ENCODE measurements around the gene GPRIN1. TPM values are rescaled to one million over a fixed set of nuclear protein-coding genes. Genes with fewer than 3 reads are reported as not detected.
A peak's percentile ranks its signal among the peaks of the same experiment; 100 is the strongest.

GPRIN1 gene
- total RNA-seq, 4 donors from 2014 or later, result 0.16 to 1.1 (median 0.63) TPM

DNA sequence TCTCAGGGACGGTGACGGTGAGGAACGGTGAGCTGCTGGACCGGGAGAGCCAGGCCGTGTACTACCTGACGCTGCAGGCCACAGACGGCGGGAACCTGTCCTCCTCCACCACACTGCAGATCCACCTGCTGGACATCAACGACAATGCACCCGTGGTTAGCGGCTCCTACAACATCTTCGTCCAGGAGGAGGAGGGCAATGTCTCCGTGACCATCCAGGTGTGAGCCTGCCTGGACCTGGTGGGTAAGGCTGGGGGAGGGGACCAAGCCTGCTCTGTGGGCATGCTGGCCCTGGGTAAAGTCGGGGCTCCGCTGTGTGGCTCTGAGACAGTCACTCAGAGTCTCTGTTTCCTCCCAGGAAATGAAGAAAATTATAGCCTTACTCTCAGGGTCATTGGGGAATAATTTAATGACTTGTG lies 31.6 kb downstream of the GPRIN1 start:
- Histone ChIP-seq H3K27me3 (peaks cover 20% of the 10 kb centered on the region), H3K36me3 (no peaks in the 10 kb centered on the region), H3K27ac (no peak overlapping the region), H3K9me3 (no peaks in the 10 kb centered on the region), H3K4me3 (no peak overlapping the region), H3K4me1 (no peaks in the 10 kb centered on the region)
- 0 to 5% methylated on average over 1 to 3 of the region's 15 CpGs for WGBS, 2 donors (ENCODE audit: low coverage in 1 of 2)
- no peak for ATAC-seq
- TF ChIP-seq EP300 (IDR thresholded peaks at IDR 0.05) (no peak), CTCF (IDR thresholded peaks at IDR 0.05) (peak in 3 of 4 experiments; percentile 38 to 55 (median 55))

GRCh38 chr5:176577312-176578176 lies 32.4 kb downstream of the GPRIN1 start:
- H3K36me3 ChIP-seq, result no peaks in the 10 kb centered on the region
- H3K27me3 ChIP-seq, result peaks cover 26% of the 10 kb centered on the region
- TF ChIP-seq EP300 (IDR thresholded peaks at IDR 0.05), result no peak
- no peak for TF ChIP-seq POLR2A (IDR thresholded peaks at IDR 0.05)
- no peak for TF ChIP-seq CTCF (IDR thresholded peaks at IDR 0.05)
- no peak for TF ChIP-seq POLR2AphosphoS5 (IDR thresholded peaks at IDR 0.05)
- H3K27ac ChIP-seq, result no peak overlapping the region
- no peak for ATAC-seq
- WGBS, 2 donors (ENCODE audit: low coverage in 1 of 2), result 93% methylated on average over 5 of the region's 36 CpGs; no CpG with 5 or more reads in 1 of the 2 donors
- H3K9me3 ChIP-seq, result no peaks in the 10 kb centered on the region
- no peak overlapping the region for H3K4me3 ChIP-seq
- no peaks in the 10 kb centered on the region for H3K4me1 ChIP-seq

GRCh38 chr5:176575488-176576422 lies 34.2 kb downstream of the GPRIN1 start:
- no peaks in the 10 kb centered on the region for H3K9me3 ChIP-seq
- no peak for ATAC-seq
- H3K4me3 ChIP-seq, result no peak overlapping the region
- H3K27ac ChIP-seq, result no peak overlapping the region
- H3K27me3 ChIP-seq, result peaks cover 37% of the 10 kb centered on the region
- no peaks in the 10 kb centered on the region for H3K36me3 ChIP-seq
- TF ChIP-seq CTCF (IDR thresholded peaks at IDR 0.05), result no peak
- TF ChIP-seq POLR2AphosphoS5 (IDR thresholded peaks at IDR 0.05), result no peak
- no peak for TF ChIP-seq EP300 (IDR thresholded peaks at IDR 0.05)
- TF ChIP-seq POLR2A (IDR thresholded peaks at IDR 0.05), result no peak
- 62 to 80% methylated on average over 6 to 18 of the region's 37 CpGs for WGBS, 2 donors (ENCODE audit: low coverage in 1 of 2)
- H3K4me1 ChIP-seq, result no peaks in the 10 kb centered on the region

GRCh38 chr5:176575066-176575465 lies 34.9 kb downstream of the GPRIN1 start:
- 100% methylated on average over 2 of the region's 14 CpGs; no CpG with 5 or more reads in 1 of the 2 donors for WGBS, 2 donors (ENCODE audit: low coverage in 1 of 2)
- H3K4me1 ChIP-seq, result no peaks in the 10 kb centered on the region
- TF ChIP-seq CTCF (IDR thresholded peaks at IDR 0.05), result no peak
- no peak for TF ChIP-seq POLR2A (IDR thresholded peaks at IDR 0.05)
- TF ChIP-seq EP300 (IDR thresholded peaks at IDR 0.05), result no peak
- TF ChIP-seq POLR2AphosphoS5 (IDR thresholded peaks at IDR 0.05), result no peak
- no peak for ATAC-seq
- no peak overlapping the region for H3K4me3 ChIP-seq
- H3K36me3 ChIP-seq, result no peaks in the 10 kb centered on the region
- no peaks in the 10 kb centered on the region for H3K9me3 ChIP-seq
- peaks cover 41% of the 10 kb centered on the region for H3K27me3 ChIP-seq
- H3K27ac ChIP-seq, result no peak overlapping the region
